Breast epithelium (tissue), 4 donors: ENCODE measurements around the gene C6orf132. TPM values are rescaled to one million over a fixed set of nuclear protein-coding genes. Genes with fewer than 3 reads are reported as not detected.
A peak's percentile ranks its signal among the peaks of the same experiment; 100 is the strongest.

Experiments used
- DNase-seq, 2 donors: peaks; one replicate each; pipeline ENCODE4 v3.0.0-alpha.2; 2019; ENCODE audit warnings: low spot score in 2 of 2
- H3K27ac ChIP-seq, 2 donors: fragments of 200-600 bp; sonication (generic) in 1 of 2; one replicate each; pipeline ENCODE4 v1.5.1; 2016 to 2019; ENCODE audit warnings: mild to moderate bottlenecking in 1 of 2
- H3K27me3 ChIP-seq, 2 donors: fragments of 200-600 bp; sonication (generic) in 1 of 2; one replicate each; pipeline versions ENCODE4 v1.5.1 to v1.6.0; 2017 to 2019; ENCODE audit warnings: control low read depth in 1 of 2, mild to moderate bottlenecking in 1 of 2
- H3K36me3 ChIP-seq: fragments of 200-600 bp; one replicate; pipeline ENCODE4 v1.5.1; 2019
- H3K4me1 ChIP-seq, 2 donors: fragments of 200-600 bp; sonication (generic); one replicate each; pipeline ENCODE4 v1.5.1; 2016 to 2019; ENCODE audit warnings: control low read depth in 1 of 2
- H3K4me3 ChIP-seq, 3 donors: fragments of 200-600 bp; sonication (generic); 1 replicate in 2 of 3; 2 replicates in 1 of 3; pipeline ENCODE4 v1.5.1; 2016 to 2019; ENCODE audit warnings: mild to moderate bottlenecking in 3 of 3, moderate library complexity in 2 of 3
- H3K9me3 ChIP-seq, 2 donors: fragments of 200-600 bp; sonication (generic) in 1 of 2; one replicate each; pipeline ENCODE4 v1.5.1; 2016 to 2019; ENCODE audit warnings: control low read depth in 1 of 2
- CTCF ChIP-seq, 3 donors: fragments of 450-650 bp; IDR thresholded peaks; one replicate each; pipeline ENCODE4 v1.5.1; 2016 to 2017; ENCODE audit warnings: antibody characterized with exemption in 3 of 3, mild to moderate bottlenecking in 3 of 3, moderate library complexity in 3 of 3
- POLR2A ChIP-seq: fragments of 450-650 bp; IDR thresholded peaks from one replicate; pipeline ENCODE4 v1.6.1; 2016; ENCODE audit warnings: antibody characterized with exemption, mild to moderate bottlenecking, moderate library complexity
- POLR2AphosphoS5 ChIP-seq, 3 donors: sonication (generic); formaldehyde crosslinking; IDR thresholded peaks; one replicate each; pipeline ENCODE4 v1.6.1; 2017; ENCODE audit warnings: antibody characterized with exemption in 3 of 3
- intact Hi-C: fragments of 100-400 bp; cut with DNase I; formaldehyde crosslinking; loops from one replicate; pipeline ENCODE4 v1.15.1; 2023; ENCODE audit warnings: low total_unique reads
- total RNA-seq, 3 donors: library from RNA; depleted of rRNA; stranded (reverse); fragments of >200 nt; gene quantifications; one replicate each; pipeline ENCODE4 v1.1.0, GENCODE V29; 2016

Gene C6orf132
- total RNA-seq, 3 donors from 2014 or later = 4.2 to 20.2 (median 10.2) TPM

- H3K4me1 ChIP-seq = no peaks in the 10 kb centered on the region
- intact Hi-C loops = no loop called here
- H3K9me3 ChIP-seq = no peaks in the 10 kb centered on the region
- peak overlapping the region in 1 of 2 donors; percentile 49 for H3K27ac ChIP-seq
- H3K36me3 ChIP-seq = no peaks in the 10 kb centered on the region
- peak overlapping the region in 1 of 3 donors; percentile 69 for H3K4me3 ChIP-seq
- DNase-seq = no peak
- TF ChIP-seq POLR2AphosphoS5 (IDR thresholded peaks at IDR 0.05) (no peak), POLR2A (no peak), CTCF (IDR thresholded peaks at IDR 0.05) (no peak)
- no peaks in the 10 kb centered on the region for H3K27me3 ChIP-seq
Observed at GRCh38 chr6:42105156-42105648, 37.2 kb downstream of the C6orf132 start.

- no peaks in the 10 kb centered on the region for H3K27me3 ChIP-seq
- H3K4me1 ChIP-seq = peaks cover 0 to 3% of the 10 kb centered on the region in 2 donors
- H3K27ac ChIP-seq = peak overlapping the region in 1 of 2 donors; percentile 49
- no peak for DNase-seq
- no peaks in the 10 kb centered on the region for H3K36me3 ChIP-seq
- H3K9me3 ChIP-seq = no peaks in the 10 kb centered on the region
- peak overlapping the region; percentile 38 to 69 (median 39) for H3K4me3 ChIP-seq
- intact Hi-C loops = no loop called here
- no peak for TF ChIP-seq CTCF (IDR thresholded peaks at IDR 0.05)
- TF ChIP-seq POLR2AphosphoS5 (IDR thresholded peaks at IDR 0.05) = no peak
- TF ChIP-seq POLR2A = no peak
Observed at GRCh38 chr6:42104804-42105125, 37.7 kb downstream of the C6orf132 start.

GRCh38 chr6:42104095-42104803, 38.2 kb downstream of the C6orf132 start:
- Histone ChIP-seq H3K27ac (peak overlapping the region in 1 of 2 donors; percentile 49), H3K36me3 (no peaks in the 10 kb centered on the region), H3K4me1 (peaks cover 0 to 6% of the 10 kb centered on the region in 2 donors), H3K4me3 (peak overlapping the region; percentile 38 to 69 (median 39)), H3K9me3 (no peaks in the 10 kb centered on the region), H3K27me3 (no peaks in the 10 kb centered on the region)
- no peak for DNase-seq
- intact Hi-C loops = no loop called here
- TF ChIP-seq POLR2AphosphoS5 (IDR thresholded peaks at IDR 0.05) (peak in 1 of 3 donors; percentile 32), CTCF (IDR thresholded peaks at IDR 0.05) (peak in 2 of 3 donors; percentile 35 to 42), POLR2A (no peak)

- H3K4me1 ChIP-seq = peaks cover 0 to 11% of the 10 kb centered on the region in 2 donors
- no peaks in the 10 kb centered on the region for H3K27me3 ChIP-seq
- H3K27ac ChIP-seq = peak overlapping the region in 1 of 2 donors; percentile 49
- peak overlapping the region in 1 of 3 donors; percentile 69 for H3K4me3 ChIP-seq
- no peaks in the 10 kb centered on the region for H3K36me3 ChIP-seq
- TF ChIP-seq POLR2AphosphoS5 (IDR thresholded peaks at IDR 0.05) (no peak), POLR2A (no peak), CTCF (IDR thresholded peaks at IDR 0.05) (no peak)
- no peaks in the 10 kb centered on the region for H3K9me3 ChIP-seq
- no peak for DNase-seq
- intact Hi-C loops = no loop called here
Observed at GRCh38 chr6:42103753-42104094, 38.7 kb downstream of the C6orf132 start.

GRCh38 chr6:42103216-42103615, 39.2 kb downstream of the C6orf132 start:
- no peak for DNase-seq
- intact Hi-C loops = no loop called here
- no peak overlapping the region for H3K4me3 ChIP-seq
- no peaks in the 10 kb centered on the region for H3K9me3 ChIP-seq
- H3K27me3 ChIP-seq = no peaks in the 10 kb centered on the region
- no peak overlapping the region for H3K27ac ChIP-seq
- TF ChIP-seq POLR2AphosphoS5 (IDR thresholded peaks at IDR 0.05) (no peak), POLR2A (no peak), CTCF (IDR thresholded peaks at IDR 0.05) (no peak)
- no peaks in the 10 kb centered on the region for H3K36me3 ChIP-seq
- H3K4me1 ChIP-seq = peaks cover 0 to 12% of the 10 kb centered on the region in 2 donors
